Measurements from ENCODE around the gene PROKR1.

GRCh38 chr2:68662466-68662865 lies 19.1 kb downstream of the PROKR1 start:
- TF ChIP-seq CTCF (IDR thresholded peaks at IDR 0.05) (no peak), ZNF138 (CRISPR knock-in tag; conservative IDR thresholded peaks at IDR 0.05) (no peak), GRHL2 (CRISPR knock-in tag; IDR thresholded peaks at IDR 0.05; ENCODE audit: insufficient replicate concordance, severe bottlenecking) (no peak), ZNF121 (CRISPR knock-in tag; IDR thresholded peaks at IDR 0.05) (no peak)

All from WTC11 (cell line).